IPS-NIHi7 (cell line): Measurements from ENCODE around the gene RNF11.

Source experiments
- DNase-seq: peaks from one replicate; pipeline ENCODE4 v3.0.0; 2012; ENCODE audit warnings: mixed read lengths; ENCODE audit errors: extremely low spot score

Gene RNF11

GRCh38 chr1:51263147-51263877, 27.2 kb downstream of the RNF11 start:
- DNase-seq, result no peak

- DNase-seq, result no peak
Observed at GRCh38 chr1:51264451-51264850, 28.4 kb downstream of the RNF11 start.

- DNase-seq, result no peak
Observed at GRCh38 chr1:51265618-51266017, 29.5 kb downstream of the RNF11 start.

- DNase-seq, result no peak
Observed at GRCh38 chr1:51266181-51266580, 30.1 kb downstream of the RNF11 start.

- no peak for DNase-seq
Observed at GRCh38 chr1:51266791-51267190, 30.7 kb downstream of the RNF11 start.

GRCh38 chr1:51268634-51269033, 32.6 kb downstream of the RNF11 start:
- DNase-seq, result no peak

GRCh38 chr1:51270751-51271150, 34.7 kb downstream of the RNF11 start:
- DNase-seq, result no peak

GRCh38 chr1:51272916-51273315, 36.8 kb downstream of the RNF11 start:
- DNase-seq, result no peak

GRCh38 chr1:51274676-51275075, 38.6 kb downstream of the RNF11 start:
- no peak for DNase-seq

GRCh38 chr1:51276286-51276685, 40.2 kb downstream of the RNF11 start:
- no peak for DNase-seq

- DNase-seq, result no peak
Observed at GRCh38 chr1:51280321-51280978, 44.4 kb downstream of the RNF11 start.

GRCh38 chr1:51281807-51282206, 45.7 kb downstream of the RNF11 start:
- DNase-seq, result no peak

- DNase-seq, result no peak
Observed at GRCh38 chr1:51282605-51283004, 46.5 kb downstream of the RNF11 start.

GRCh38 chr1:51283979-51284378, 47.9 kb downstream of the RNF11 start:
- no peak for DNase-seq

- DNase-seq, result no peak
Observed at GRCh38 chr1:51284487-51284954, 48.4 kb downstream of the RNF11 start.

- DNase-seq, result no peak
Observed at GRCh38 chr1:51285055-51285454, 49.0 kb downstream of the RNF11 start.

- no peak for DNase-seq
Observed at GRCh38 chr1:51287966-51288365, 51.9 kb downstream of the RNF11 start.

- DNase-seq, result no peak
Observed at GRCh38 chr1:51288578-51288977, 52.5 kb downstream of the RNF11 start.

GRCh38 chr1:51289676-51290488, 53.8 kb downstream of the RNF11 start:
- DNase-seq, result no peak

GRCh38 chr1:51290489-51290847, 54.4 kb downstream of the RNF11 start:
- no peak for DNase-seq

- DNase-seq, result no peak
Observed at GRCh38 chr1:51293898-51294515, 57.9 kb downstream of the RNF11 start.

- DNase-seq, result no peak
Observed at GRCh38 chr1:51294566-51295184, 58.6 kb downstream of the RNF11 start.
